DMS53 treated with DMSO at 0.1 percent for 48 hours (cell line): ENCODE measurements around the gene CDYL.

Source experiments
- DNase-seq: peaks from one replicate; lab custom pipeline; 2025; ENCODE audit not compliant: unreplicated experiment; lab: John Stamatoyannopoulos, UW

Gene CDYL

DNA sequence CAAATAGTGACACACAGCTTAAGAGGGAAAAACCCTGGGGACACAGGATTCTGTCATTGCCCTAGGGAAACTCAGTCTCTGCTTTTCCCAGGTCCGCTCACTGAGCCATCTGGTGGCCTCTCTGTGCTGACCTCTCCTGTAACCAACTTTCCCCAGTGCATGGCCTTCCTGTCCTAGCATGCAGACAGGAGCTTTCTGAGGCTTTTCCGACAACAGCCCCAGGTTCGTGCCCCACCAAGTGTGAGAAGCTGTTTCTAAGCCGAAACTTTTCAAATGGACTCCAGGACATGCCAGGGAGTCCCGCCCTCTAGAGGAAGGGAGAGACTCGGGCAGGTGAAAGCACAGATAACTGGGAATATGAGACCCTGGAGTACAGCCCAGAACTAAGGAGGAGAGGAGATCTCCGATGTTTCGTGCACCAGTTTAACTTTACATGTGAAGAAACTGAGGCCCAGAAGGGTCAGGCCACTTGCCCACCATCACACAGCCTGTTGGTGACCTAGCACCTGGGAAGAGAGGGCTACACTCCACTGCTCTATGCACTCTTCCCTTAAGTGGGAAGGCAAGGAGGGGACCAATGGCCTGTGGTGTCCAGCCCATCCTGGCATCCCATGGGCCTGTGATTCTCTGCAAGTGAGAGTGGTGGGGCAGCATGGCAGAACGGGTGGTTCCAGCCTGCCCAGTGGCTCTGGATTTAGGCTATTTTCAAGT, 181.5 kb downstream of the CDYL start:
- DNase-seq, result no peak

DNA sequence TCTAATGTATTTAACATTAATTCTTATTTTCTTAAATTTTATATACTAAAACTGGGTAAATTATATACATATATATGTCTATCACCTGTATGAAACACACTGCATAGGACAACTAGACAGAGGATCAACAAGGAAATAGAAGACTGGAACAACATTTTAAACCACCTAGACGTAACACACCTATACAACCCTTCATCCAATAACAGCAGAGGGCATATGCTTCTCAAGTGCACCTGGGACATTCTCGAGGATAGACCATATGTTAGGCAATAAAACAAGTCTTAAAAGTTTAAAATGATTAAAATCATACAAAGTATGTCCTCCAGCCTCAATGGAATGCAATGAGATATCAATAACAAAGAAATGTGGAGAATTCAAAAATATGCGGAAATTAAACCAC, 182.4 kb downstream of the CDYL start:
- no peak for DNase-seq

DNA sequence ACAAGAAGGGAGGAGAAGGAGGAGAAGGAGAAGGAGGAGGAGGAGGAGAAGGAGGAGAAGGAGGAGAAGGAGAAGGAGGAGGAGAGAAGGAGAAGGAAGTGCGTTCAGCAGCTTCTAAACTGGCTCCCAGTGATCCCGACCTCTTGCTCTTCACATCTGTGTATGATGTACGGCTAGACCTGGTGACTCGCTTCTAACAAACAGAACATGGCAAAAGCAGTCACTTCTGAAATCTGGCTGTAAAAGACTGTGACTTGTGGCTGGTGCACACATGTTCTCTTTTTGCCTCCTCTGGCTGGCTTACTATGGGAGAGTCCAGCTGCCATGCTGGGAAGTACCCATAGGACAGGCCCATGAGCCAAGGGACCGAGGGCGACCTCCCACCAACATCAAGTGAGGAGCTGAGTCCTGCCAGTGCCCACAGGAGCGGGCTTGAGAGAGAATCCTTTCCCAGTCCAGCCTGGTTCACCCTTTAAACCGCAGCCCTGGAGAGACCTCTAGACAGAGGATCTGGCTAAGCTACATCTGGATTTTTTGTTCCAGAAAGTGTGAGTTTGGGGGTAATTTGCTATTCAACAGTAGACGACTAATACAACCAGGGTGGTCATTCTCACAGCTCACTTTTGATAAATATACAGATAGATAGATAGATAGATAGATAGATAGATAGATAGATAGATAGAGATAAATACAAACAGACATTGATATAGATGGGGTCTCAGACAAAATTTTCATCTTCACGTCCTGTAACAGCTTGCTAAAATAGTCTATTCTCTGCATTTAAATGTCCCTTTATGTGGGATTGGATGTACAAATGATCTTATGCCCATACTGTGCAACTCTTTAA, 185.3 kb downstream of the CDYL start:
- DNase-seq, result no peak

DNA sequence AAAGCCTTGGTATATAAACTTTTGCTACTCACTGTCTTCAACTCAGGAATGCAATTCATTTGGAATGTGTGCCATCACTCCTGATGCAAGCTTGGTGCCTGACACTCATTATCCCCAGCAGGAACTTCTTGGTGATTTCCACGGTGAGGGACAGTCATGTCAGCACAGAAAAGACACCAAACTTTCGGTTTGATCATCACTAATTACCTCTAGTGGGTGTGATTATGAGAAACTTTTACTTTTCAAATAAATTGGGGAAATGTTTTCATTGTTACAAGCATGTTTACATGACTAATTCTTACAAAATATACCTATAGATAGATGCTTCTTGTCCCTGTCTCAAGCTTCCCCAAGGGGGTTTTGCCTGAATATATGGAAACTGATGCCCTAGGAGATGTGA, 186.7 kb downstream of the CDYL start:
- DNase-seq, result no peak

DNA sequence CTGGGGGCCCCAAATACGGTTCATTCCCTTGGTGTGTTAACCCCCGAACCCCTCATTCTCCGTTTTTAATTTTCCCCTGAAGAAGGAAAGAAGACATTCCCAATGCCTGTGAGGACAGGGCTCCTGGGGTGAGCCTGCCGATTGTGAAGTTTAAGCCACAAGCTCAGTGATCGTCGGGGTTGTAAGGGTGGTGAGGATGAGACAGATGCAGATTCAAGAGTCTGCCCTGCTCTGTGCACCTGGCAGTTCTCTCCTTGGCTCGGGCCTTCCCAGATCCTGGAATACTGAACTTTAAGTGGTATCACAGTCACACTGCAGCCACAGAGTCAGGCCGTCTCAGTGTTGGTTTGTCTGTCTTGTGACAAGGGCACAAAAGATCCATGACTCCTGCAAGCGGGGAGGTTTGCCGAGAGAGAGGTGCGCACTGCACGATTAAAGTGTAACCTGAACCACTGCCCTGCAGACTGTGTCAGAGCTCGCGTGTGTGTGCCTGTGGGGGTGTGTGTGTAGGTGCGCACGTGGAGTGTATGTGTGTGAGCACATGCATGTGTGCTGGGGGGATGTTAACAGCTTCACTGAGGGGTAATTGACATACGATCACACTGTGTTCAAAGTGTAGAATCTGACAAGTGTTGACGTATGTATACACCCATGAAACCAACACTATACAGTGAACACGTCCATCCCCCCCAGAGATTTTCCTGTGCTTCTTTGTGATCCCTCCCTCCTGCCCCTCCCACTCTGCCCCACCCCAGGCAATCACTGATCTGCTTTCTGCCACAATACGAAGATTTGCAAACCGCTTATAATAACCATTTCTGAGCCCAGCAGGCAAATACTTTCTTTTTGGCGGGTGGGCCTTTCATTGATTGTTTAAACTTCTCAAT, 188.7 kb downstream of the CDYL start:
- no peak for DNase-seq

DNA sequence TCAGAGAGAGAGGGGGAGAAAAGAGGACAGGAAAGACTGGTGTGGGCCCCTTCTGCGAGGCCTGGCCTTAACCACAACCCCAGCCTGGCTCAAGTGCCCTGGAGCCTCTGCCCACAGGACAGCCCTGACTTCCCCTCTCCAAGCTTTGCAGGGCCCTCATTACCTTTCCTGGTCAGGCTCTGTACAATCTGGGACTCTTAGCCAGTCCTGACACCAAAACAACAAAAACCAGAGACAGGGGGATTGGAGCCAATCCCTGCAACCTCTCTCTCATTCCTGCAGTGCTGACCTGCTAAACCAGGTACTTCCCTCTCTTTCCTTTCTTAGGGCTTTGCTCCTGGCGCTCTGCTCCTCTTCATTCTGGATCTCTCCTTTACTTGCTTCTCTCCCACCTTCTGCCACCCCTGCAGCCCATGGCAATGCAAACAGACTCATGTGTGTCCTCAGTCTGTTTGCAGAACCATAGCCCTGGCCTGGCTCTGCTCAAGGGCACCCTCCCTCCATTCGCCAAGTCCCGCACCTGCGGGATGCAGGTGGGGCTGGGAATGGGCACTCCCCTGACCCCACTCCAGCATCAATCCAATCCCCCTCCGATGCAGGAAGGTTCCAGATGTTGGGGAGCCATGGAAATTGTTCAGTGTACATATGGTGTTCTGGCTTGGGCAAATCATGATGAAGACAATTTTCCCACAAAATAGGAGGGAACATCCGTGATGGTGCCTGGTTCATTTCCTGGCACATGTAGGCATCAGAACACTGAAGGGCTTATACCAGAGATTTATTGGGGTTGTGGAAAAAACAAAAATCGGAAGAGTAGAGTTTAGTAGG, 189.6 kb downstream of the CDYL start:
- DNase-seq, result no peak

DNA sequence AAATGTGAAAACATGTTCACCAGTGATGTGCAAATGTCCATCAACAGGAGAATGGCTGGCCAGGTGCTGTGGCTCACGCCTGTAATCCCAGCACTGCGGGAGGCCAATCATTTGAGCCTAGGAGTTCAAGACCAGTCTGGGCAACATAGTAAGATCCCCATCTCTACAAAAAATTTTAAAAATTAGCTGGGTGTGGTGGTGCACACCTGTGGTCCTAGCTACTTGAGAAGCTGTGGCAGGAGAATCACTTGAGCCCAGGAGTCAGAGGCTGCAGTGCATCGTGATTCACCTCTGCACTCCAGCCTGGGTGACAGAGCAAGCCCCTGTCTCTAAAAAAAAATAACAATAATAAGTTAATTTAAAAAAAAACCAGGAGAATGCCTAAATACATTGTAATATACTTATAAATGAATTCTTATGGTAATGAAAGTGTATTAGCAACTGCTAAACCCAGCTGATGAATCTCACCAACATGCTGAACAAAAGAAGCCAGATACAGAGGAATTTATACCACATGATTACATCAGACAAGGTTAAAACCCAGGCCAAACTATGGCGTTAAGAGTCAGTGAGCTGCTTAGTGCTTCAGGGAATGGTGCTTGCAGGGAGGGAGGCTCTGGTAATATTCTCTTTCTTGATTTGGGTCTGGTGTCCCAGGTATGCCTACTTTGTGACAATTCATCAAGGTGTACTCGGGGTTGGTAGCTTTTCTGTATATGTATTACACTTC, 191.3 kb downstream of the CDYL start:
- DNase-seq, result no peak

DNA sequence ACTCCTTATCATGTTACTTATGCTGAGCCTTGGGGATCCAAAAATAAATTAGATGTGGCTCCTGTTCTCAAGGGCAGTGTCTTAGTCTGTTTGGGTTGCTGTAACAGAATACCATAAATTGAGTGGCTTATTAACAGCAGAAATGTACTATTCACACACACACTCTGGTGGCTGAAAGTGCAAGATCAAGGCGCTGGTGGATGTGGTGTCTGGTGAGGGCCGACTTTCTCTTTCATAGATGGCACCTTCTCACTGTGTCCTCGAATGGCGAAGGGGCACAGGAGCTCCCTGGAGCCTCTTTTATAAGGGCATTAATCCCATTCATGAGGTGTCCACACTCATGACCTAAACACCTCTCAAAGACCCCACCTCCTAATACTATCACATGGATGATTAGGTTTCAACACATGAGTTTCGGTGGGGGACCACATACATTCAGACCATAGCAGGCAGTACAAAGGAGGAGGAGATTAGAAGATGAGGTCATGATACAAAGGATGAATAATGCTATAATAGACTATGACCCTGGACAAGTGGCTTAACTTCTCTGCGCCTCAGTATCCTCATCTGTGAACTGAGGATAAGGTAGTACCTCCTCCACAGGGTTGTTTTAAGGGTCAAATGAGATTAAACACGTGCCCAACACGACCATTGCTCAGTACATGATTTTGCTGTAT, 193.5 kb downstream of the CDYL start:
- no peak for DNase-seq

DNA sequence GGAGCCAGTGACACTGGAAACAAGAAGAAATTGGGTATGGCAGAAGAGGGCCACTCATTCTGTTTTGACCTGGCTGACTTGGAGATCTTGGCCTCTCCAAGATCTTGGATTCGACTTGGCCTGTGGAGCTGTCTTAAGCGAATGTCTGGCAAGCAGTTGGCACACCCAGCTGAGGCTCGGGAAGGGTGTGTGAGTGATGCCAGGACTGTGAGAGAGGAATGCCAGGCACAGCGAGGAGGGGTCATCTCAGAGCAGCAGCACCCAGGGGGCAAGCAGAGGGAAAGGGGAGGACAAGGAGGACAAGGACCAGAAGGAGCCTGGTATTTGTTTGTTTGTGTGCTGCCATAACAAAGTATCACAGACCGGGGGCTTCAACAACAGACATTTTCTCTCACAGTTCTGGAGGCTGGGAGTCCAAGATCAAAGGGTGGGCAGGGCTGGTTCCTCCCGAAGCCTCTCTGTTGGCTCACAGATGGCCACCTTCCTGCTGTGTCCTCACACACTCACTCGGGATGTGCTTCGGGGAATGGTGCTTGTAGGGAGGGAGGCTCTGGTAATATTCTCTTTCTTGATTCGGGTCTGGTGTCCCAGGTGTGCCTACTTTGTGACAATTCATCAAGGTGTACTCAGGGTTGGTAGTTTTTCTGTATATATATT, 194.7 kb downstream of the CDYL start:
- DNase-seq, result no peak

DNA sequence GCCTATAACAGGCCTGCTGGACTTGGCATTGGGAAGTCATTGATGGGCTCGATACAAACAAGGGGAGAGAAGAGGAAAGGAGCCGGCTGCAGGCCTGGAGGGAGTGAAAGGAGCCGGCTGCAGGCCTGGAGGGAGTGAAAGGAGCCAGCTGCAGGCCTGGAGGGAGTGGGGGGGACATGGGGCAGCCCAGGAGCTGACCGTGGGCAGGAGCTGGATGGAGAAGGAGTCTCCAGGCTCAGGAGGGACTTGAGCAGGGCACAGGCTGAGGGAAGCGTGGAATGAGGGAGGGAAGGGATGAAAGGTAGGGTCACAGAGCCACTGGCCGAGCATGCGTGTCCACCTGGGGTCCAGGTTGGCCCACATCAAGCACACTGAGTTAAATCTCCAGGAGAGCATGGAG, 195.6 kb downstream of the CDYL start:
- no peak for DNase-seq

DNA sequence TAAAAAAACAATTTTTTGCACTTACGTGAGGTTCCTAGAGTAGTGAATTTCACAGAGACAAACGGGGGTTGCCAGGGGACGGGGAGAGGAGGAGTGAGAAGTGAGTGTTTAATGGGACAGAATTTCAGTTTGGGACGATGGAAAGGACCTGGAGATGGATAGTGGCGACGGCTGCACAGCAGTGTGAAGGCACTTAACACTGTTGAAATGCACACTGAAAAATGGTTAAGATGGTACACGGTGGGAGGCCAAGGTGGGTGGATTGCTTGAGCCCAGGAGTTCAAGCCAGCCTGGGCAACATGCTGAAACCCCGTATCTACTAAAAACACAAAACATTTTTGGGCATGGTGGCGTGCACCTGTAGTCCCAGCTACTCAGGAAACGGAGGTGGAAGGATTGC, 196.2 kb downstream of the CDYL start:
- DNase-seq, result no peak

DNA sequence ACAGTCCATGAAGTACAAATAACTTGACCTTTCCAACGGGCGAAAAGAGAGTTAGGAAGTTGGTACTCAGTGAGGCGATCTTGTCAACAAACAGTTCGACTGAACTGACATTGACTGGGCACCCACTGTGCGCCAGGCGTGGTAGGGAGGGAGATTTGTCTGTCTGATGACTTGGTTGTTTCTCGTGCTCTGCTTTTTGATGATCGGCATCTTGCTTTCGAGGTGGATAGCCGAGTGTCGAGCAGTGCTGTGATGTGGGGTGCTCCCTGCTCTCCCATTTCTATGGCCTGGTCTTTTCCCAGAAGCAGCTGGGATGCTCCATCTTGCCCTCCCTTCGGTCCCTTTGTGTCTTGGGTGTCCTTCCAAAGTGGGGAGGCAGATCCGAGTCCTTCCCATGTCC, 197.2 kb downstream of the CDYL start:
- DNase-seq, result no peak

DNA sequence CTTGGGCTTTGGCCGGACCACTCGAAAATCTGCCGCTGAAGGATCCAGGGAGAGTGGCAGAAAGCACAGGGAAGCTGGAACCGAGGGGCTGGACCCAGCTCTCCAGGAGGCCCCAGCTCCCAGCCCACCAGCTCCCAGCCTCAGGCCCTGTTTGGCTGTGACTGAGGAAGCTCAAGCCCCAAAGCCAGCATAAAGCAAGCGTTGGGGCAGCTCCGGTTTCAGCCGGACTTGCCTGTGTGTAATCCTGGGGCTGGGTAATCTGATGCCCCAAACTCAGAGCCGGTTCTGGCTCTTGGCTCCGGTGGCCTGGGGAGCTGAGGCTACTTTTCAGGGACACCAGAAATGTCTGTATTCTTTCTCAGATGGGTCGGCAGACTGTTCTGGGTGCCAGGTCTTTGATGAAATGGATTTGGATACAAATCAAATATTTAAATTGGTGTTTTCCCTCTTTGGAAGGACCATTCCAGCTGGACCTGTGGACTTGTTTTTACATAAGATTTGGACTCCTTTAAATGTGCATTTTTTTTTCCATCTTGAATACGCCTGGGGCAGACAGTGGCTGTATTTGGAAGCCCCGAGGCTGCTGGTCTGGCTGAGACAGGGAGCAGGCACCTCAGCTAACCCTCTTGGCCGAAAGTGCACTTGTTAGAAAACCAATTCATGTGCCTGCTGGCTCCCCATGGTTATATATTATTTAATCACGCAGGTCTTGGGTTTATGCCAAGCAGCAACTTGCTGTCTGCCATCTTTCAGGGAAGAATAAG, 198.0 kb downstream of the CDYL start:
- no peak for DNase-seq

DNA sequence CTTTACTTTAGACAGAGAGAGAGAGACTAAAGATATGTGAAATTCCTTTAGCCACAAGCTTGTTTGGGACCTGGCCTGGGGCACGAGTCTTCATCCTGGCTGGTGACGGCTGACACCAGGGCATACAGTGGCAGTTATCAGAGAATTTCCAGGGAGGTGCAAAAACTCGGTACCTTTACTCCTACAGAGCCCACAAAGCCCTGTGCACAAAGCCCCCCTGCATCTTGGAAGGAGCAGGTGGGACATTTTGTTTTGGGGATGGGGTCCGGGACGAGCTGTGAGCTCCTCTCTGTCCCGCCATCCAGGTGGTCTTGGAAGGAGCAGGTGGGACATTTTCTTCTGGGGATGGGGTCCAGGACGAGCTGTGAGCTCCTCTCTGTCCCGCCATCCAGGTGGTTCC, 198.8 kb downstream of the CDYL start:
- DNase-seq, result no peak

DNA sequence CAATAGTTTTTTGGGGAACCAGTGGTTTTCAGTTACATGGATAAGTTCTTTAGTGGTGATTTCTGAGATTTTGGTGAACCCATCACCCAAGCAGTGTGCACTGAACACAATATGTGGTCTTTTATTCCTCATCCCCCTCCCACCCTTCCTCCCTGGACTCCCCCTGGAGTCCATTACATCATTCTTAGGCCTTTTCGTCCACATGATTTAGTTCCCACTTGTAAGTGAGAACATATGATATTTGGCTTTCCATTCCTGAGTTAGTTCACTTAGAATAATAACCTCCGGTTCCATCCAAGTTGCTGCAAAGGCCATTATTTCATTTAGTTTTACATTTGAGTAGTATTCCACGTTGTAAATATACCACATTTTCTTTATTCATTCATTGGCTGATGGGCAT, 199.3 kb downstream of the CDYL start:
- DNase-seq, result no peak

DNA sequence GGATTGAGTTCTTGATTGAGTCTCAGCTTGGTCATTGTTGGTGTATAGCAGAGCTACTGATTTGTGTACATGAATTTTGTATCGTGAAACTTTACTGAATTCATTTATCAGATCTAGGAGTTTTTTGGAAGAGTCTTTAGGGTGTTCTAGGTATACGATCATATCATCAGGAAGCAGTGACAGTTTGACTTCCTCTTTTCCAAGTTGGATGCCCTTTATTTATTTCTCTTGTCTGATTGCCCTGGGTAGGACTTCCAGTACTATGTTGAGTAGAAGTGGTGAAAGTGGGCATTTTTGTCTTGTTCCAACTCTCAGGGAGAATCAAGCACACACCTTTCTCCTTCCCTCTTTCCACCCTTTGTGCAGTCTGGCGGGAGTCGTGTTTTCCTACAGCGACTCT, 201.3 kb downstream of the CDYL start:
- DNase-seq, result no peak

DNA sequence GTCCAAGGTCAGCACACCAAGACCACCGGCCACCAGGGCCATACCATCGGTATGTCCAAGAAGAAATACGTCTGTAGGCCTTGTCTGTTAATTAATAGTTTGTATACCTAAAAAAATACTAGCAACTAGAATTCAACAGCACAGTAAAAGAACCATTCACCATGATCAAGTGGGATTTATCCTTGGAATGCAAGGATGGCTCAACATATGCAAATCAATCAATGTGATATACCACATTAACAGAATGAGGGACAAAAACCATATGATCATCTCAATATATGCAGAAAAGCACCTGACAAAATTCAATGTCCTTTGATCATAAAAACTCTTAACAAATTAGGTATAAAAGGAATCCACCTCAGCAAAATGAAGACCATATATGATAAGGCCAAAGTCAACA, 203.2 kb downstream of the CDYL start:
- no peak for DNase-seq

DNA sequence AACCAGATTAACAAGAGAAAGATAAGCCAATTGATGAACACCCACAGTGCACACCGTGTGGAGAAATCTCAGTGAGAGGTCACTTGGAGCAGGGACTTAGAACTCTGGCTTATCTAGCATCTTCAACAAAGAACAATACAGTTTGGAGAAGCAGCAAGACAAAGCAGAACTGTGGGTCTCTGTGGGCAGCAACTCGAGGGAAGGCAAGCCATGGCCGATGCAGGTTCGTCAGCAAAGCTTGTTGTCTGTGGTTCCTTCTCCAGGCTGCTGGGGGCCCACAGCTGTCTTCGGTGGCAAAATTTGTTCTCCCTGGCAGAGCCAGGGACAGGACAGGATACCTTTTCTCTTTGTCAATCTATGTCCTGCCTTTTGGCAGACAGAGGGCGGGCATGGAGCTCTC, 205.6 kb downstream of the CDYL start:
- DNase-seq, result no peak
